ENCODE data around the gene ESPN. TPM values are rescaled to one million over a fixed set of nuclear protein-coding genes. Genes with fewer than 3 reads are reported as not detected.

The ESPN gene
- total RNA-seq, 1 experiment from 2014 or later, result 8.5 TPM

DNA sequence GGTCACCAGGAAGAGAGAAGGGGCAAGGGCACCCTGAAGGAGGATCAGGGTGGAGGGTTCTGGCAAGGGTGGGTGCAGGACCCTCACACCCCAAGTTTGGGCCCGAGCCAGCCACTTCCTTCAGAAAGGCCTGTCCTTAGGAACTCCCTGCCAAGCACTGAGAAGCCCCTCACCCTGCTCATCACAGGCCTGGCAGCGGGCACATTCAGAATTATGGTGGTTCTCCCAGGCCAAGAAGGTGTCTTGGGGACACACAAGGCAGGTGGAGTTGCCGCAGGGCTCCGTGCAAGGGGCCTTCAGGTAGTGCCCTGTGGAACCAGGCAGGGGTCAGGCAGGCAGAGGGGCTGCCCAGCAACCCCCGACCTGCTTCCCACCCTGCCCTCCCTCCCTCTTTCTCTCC lies 40.3 kb downstream of the ESPN start:
- no peaks in the 10 kb centered on the region for H3K27me3 ChIP-seq (ENCODE audit: control insufficient read depth, insufficient read depth, low read length)
- no peak overlapping the region for H3K4me3 ChIP-seq (ENCODE audit: low read depth in 2 of 2, low read length in 2 of 2)
- no peaks in the 10 kb centered on the region for H3K36me3 ChIP-seq (ENCODE audit: control insufficient read depth, insufficient read depth, low read length)
- TF ChIP-seq TCF7L2 (IDR thresholded peaks at IDR 0.05; ENCODE audit: low read depth, low read length) (no peak), POLR2AphosphoS5 (IDR thresholded peaks at IDR 0.05; ENCODE audit: low read depth, low read length) (no peak), REST (IDR thresholded peaks at IDR 0.05; ENCODE audit: insufficient read depth in 1 of 2, low read depth in 2 of 2, low read length in 1 of 2) (no peak), SIN3A (IDR thresholded peaks at IDR 0.05; ENCODE audit: borderline replicate concordance, insufficient read depth, low read depth, low read length) (no peak)
- TF ChIP-seq, protein P1, sequence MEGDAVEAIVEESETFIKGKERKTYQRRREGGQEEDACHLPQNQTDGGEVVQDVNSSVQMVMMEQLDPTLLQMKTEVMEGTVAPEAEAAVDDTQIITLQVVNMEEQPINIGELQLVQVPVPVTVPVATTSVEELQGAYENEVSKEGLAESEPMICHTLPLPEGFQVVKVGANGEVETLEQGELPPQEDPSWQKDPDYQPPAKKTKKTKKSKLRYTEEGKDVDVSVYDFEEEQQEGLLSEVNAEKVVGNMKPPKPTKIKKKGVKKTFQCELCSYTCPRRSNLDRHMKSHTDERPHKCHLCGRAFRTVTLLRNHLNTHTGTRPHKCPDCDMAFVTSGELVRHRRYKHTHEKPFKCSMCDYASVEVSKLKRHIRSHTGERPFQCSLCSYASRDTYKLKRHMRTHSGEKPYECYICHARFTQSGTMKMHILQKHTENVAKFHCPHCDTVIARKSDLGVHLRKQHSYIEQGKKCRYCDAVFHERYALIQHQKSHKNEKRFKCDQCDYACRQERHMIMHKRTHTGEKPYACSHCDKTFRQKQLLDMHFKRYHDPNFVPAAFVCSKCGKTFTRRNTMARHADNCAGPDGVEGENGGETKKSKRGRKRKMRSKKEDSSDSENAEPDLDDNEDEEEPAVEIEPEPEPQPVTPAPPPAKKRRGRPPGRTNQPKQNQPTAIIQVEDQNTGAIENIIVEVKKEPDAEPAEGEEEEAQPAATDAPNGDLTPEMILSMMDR (IDR thresholded peaks at IDR 0.05), result no peak
- in situ Hi-C loops (cut with HindIII; ENCODE audit: low pct_unique_long_range_greater_than_20kb, low sequenced_read_pairs), result no loop called here
- CTCF ChIA-PET, result no interaction called here
- no peaks in the 10 kb centered on the region; the same call in 1 of the 2 replicates for H3K4me1 ChIP-seq (ENCODE audit: control insufficient read depth, insufficient read depth, low read length)
- DNase-seq (ENCODE audit: low read depth, low spot score), result no peak
- intact Hi-C loops (cut with micrococcal nuclease; ENCODE audit: unreplicated experiment), result no loop called here
- no TSS peak for BruUV-seq (replicated peaks)
- POLR2A ChIA-PET, result no interaction called here
- H3K27ac ChIP-seq (ENCODE audit: low read length), result no peak overlapping the region
- ATAC-seq, result 0 out of 2 replicates have a peak, but pooled peaks have one; percentile 6
- no peaks in the 10 kb centered on the region for H3K9me3 ChIP-seq (ENCODE audit: control insufficient read depth, insufficient read depth, low read depth, low read length)

- no peaks in the 10 kb centered on the region for H3K27me3 ChIP-seq (ENCODE audit: control insufficient read depth, insufficient read depth, low read length)
- no TSS peak for BruUV-seq (replicated peaks)
- no peak overlapping the region for H3K4me3 ChIP-seq (ENCODE audit: low read depth in 2 of 2, low read length in 2 of 2)
- H3K9me3 ChIP-seq (ENCODE audit: control insufficient read depth, insufficient read depth, low read depth, low read length), result no peaks in the 10 kb centered on the region
- TF ChIP-seq SIN3A (IDR thresholded peaks at IDR 0.05; ENCODE audit: borderline replicate concordance, insufficient read depth, low read depth, low read length), result no peak
- in situ Hi-C loops (cut with HindIII; ENCODE audit: low pct_unique_long_range_greater_than_20kb, low sequenced_read_pairs), result no loop called here
- POLR2A ChIA-PET, result no interaction called here
- no peak overlapping the region for H3K27ac ChIP-seq (ENCODE audit: low read length)
- ATAC-seq (no peak), DNase-seq (ENCODE audit: low read depth, low spot score) (no peak)
- intact Hi-C loops (cut with micrococcal nuclease; ENCODE audit: unreplicated experiment), result no loop called here
- CTCF ChIA-PET, result no interaction called here
- H3K4me1 ChIP-seq (ENCODE audit: control insufficient read depth, insufficient read depth, low read length), result no peaks in the 10 kb centered on the region; the same call in 1 of the 2 replicates
- H3K36me3 ChIP-seq (ENCODE audit: control insufficient read depth, insufficient read depth, low read length), result no peaks in the 10 kb centered on the region
Measured at GRCh38 chr1:6465461-6466005, 41.0 kb downstream of the ESPN start.

- ATAC-seq, result no peak
- TF ChIP-seq REST (IDR thresholded peaks at IDR 0.05; ENCODE audit: insufficient read depth in 1 of 2, low read depth in 2 of 2, low read length in 1 of 2), result no peak
- TF ChIP-seq SIN3A (IDR thresholded peaks at IDR 0.05; ENCODE audit: borderline replicate concordance, insufficient read depth, low read depth, low read length), result no peak
- no peak for TF ChIP-seq POLR2AphosphoS5 (IDR thresholded peaks at IDR 0.05; ENCODE audit: low read depth, low read length)
- CTCF ChIA-PET, result no interaction called here
- no TSS peak for BruUV-seq (replicated peaks)
- no peaks in the 10 kb centered on the region; the same call in 1 of the 2 replicates for H3K4me1 ChIP-seq (ENCODE audit: control insufficient read depth, insufficient read depth, low read length)
- no peak within 1 kb of the TSS for H3K4me3 ChIP-seq (ENCODE audit: low read depth in 2 of 2, low read length in 2 of 2)
- in situ Hi-C loops (cut with HindIII; ENCODE audit: low pct_unique_long_range_greater_than_20kb, low sequenced_read_pairs), result no loop called here
- intact Hi-C loops (cut with micrococcal nuclease; ENCODE audit: unreplicated experiment), result no loop called here
- H3K36me3 ChIP-seq (ENCODE audit: control insufficient read depth, insufficient read depth, low read length), result no peaks in the 10 kb centered on the region
- DNase-seq (ENCODE audit: low read depth, low spot score), result no peak
- H3K27ac ChIP-seq (ENCODE audit: low read length), result no peak within 1 kb of the TSS
- H3K27me3 ChIP-seq (ENCODE audit: control insufficient read depth, insufficient read depth, low read length), result no peaks in the 10 kb centered on the region
- POLR2A ChIA-PET, result no interaction called here
- no peaks in the 10 kb centered on the region for H3K9me3 ChIP-seq (ENCODE audit: control insufficient read depth, insufficient read depth, low read depth, low read length)
Measured at GRCh38 chr1:6466023-6466422, 41.4 kb downstream of the ESPN start, which contains the start of gene TNFRSF25. TNFRSF25 (minus strand) TSS chr1:6466173; CDS start chr1:6466107, 66 bp downstream.

Measured in Panc1 (cell line).